Measurements from ENCODE around the gene MEG3. TPM values are rescaled to one million over a fixed set of nuclear protein-coding genes. Genes with fewer than 3 reads are reported as not detected.

MEG3 gene
- polyA plus RNA-seq (2013, experiment 1 of 2; ENCODE audit: insufficient read length): 347 TPM
- polyA plus RNA-seq (2013, experiment 2 of 2; ENCODE audit: insufficient read length): 372 TPM

GRCh38 chr14:100825713-100826331 is at the start of gene MEG3:
Gene MEG3, plus strand, starts transcription at chr14:100826118.
- DNase-seq: peak; percentile 88

- DNase-seq: no peak
Observed at GRCh38 chr14:100776681-100777365, 49.1 kb upstream of the MEG3 start.

DNA sequence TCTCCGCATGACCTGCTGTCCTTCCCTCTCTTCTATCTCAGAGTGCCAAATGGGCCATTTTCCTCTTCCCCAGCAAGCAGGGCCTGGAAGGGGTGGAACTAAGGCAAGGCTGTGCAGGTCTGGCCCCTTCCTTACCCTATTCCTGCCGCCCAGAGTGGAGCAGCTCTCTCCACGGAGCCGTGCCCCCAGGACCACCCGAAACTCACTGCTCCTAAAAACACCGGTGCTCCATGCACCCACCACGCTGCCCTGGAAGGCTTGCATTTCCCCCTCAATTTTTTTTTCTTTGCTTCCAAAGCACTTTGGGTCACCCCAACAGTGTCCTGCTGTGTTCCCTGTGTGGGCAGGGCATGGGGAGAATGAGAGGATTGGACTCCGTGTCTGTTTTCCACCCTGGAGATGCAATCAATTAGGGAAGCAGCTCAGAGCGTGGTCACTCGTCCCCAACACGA is 48.5 kb upstream of the MEG3 start:
- no peak for DNase-seq

DNA sequence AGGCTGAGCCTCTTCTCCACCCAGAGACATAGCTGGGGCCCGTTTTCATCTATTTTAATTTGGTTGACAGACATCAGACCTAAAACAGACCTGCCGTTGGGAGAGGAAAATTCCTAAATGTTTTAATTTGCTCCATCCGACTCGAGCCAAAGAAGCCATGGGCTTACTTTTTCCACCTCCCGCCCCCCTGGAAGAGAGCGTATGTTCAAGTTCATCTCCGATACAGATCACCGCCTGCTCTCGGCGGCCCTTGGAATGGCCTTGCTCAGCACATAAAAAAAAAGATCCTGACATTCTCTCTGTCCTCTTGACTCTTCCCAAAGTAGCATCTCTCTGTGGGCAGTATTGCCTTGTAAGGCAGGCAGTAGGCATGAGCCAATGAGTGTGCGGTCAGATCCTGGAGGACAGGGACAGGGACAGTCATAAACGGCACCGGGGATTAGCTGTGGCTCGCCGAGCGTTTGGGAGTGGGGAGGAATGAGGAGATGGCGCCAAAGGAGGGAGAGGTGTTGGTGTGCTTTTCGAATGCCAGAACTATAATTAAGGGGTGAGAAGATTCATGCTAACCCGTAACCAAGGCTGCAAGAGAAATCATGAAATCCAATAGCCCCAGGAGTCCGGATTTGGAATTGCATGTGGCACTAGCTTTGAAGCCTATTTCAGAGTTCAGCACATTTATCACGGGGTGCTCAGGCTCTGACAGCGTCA is 47.9 kb upstream of the MEG3 start:
- no peak for DNase-seq

DNA sequence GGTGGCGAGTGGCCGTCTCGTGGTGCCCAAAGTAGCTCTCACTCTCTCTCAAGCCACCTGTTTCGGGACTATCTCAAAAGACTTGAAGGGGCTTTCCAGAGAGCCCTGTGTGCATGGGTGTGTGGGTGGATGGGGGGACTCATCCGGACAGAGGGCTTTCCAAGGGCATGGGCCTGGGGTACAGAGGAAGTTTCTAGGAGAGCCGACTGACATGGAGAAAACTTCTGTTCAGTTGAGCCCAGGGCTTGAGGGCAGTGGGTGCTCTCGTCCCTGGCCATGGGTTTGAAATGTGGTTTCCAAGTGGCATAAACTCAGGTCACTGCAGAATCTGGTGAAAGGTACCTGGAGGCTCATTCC is 47.4 kb upstream of the MEG3 start:
- no peak for DNase-seq

GRCh38 chr14:100778951-100779690 is 46.8 kb upstream of the MEG3 start:
- DNase-seq: no peak

DNA sequence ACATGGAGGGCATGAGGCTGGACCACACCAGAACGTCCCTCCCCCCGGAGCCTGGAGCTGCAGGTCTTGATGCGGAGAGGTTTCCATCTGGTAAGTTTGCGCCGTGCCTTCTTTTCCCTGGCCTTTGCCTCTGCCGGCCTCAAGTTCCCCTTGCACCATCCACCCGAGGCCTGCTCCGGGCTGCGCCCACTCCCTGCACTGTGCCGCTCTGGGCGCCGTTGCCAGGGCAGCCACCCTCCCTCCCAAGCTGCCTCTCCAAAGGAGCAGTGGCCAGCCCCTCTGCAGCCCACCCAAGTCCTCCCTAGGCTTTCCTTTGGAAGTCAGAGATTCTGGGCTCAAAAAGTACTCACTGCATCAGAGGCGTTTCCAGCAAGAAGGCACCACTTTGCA is 46.2 kb upstream of the MEG3 start:
- DNase-seq: no peak

- DNase-seq: no peak
Observed at GRCh38 chr14:100780246-100780645, 45.7 kb upstream of the MEG3 start.

DNA sequence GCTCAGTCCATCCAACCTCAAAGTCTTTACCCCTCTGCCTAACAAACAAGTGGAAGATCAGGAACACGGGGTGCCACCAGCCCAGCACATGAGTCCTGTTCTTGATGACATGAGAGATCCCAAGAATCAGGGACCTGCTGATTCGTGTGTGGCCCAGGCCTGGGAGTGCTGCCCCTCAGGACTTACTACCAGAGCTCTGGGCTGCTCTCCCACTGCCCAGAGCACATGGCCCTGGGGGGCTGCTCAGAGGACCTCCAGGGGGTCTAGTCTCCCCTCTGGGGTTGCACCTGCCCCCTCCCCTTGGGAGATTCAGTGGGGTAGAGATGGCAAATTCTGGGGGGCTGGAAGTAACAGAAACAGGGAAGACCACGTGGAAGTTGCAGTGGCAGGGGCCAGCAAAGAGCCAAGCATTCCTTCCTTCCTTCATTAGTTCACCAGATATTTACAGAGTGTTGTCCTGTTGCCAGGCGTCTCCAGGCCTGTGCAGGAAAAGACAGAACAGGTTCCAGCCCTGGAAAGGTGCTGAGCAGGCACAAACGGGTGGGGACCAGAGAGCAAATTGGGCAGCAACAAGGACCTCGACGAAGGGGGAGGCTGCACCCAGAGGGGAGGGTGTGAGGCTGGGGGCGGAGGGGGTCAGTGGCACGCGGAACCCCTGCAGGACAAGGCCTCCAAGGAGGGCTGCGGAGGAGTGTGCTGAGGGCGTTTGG is 45.1 kb upstream of the MEG3 start:
- DNase-seq: no peak

DNA sequence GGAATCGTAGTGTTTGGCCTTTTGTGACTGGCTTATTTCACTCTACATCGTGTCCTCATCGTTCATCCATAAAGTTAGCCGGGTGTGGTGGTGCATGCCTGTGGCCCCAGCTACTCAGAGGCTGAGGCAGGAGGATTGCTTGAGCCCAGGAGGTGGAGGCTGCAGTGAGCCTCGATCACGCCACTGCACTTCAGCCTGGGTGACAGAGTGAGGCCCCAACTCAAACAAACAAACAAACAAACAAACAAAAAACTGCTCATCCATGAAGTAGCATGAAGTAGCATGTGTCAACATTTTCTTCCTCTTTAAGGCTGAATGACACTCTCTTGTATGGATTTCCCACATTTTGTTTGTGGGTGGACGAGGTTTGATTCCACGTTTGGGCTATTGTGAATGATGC is 44.0 kb upstream of the MEG3 start:
- no peak for DNase-seq

- no peak for DNase-seq
Observed at GRCh38 chr14:100782516-100783320, 43.2 kb upstream of the MEG3 start.

GRCh38 chr14:100783630-100784370 is 42.1 kb upstream of the MEG3 start:
- no peak for DNase-seq

- DNase-seq: no peak
Observed at GRCh38 chr14:100784523-100785337, 41.2 kb upstream of the MEG3 start.

DNA sequence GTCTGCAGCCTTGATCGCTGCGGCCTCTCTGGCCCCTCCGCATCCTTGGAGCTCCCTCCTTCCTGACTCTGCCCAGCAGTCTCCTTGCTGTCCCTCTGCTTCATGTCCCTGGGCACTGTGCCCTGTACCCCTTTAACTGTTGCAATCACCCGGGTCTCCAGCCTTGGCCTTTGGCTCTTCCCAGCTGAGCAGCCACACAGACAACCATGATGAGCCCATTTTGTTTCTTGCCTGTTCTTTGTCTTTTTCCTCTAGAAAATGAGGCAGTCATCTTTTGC is 40.6 kb upstream of the MEG3 start:
- no peak for DNase-seq

GRCh38 chr14:100785626-100786025 is 40.3 kb upstream of the MEG3 start:
- no peak for DNase-seq

GRCh38 chr14:100786131-100786530 is 39.8 kb upstream of the MEG3 start:
- no peak for DNase-seq

DNA sequence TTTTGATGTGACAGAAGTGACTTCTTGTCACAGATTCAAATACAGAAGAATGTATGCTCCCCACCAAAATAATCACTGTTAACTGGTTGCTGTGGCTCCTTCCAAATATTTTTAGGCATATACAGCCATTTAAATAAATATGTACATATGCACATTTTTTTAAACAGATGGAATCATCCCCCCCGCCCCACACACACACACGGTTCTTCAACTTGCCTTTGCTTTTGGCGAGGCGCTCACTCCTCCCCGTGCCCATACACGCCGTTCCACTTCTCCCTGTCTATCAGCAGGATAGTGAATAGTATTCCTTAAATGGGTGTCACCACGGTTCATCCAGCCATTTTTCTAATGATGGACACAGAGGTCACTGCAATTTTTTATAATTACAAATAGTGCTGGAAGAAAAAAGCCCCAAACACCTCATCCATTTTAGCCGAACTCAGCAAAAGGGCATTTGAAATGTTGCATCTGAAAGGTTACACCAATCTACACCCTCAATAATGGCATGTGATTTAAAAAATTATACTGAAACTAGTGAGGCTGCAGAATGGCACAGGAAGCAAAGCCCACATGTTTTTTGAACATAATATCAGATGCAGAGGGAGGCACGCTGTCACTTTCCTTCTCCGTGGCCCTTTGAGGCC is 39.2 kb upstream of the MEG3 start:
- no peak for DNase-seq

DNA sequence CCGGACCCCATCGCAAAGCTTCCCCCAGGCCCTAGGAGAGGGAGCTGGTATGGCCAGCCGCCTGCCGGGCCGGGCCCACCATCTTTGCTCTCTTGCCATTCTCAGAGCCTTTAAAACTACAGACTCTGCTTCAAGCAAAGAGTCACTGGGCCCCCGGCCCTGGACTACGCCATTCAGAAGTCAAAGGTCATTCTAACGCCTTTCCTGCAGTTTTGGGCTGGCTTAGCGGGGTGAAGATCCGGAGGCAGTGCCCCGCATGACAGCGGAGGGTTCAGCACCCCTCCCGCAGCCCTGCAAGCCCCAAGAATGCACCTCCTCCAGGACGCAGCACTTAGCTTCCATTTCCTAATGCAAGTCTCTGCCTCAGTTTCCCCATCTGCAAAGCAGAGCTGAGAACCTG is 38.3 kb upstream of the MEG3 start:
- DNase-seq: no peak

DNA sequence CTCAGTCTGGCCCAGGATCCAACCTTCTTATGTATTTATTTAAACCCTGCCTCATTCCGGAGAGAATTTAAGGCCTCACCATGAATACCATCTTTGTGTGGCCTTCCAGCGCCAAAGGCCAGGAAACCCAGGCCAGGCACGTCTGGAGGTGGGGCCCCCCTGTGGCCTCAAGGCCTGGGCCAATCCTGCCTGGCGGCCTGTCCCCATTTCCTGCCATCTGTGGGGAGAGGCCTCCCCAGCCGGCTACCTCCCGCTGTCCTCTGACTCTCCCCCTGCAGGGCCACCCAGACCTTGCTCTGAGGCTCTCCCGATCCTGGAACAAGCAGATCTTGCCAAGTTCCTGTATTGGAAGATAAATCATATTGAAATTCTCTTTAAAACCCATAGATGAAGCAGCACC is 37.4 kb upstream of the MEG3 start:
- DNase-seq: no peak

GRCh38 chr14:100788942-100789341 is 37.0 kb upstream of the MEG3 start:
- DNase-seq: no peak
